Epithelial cell of proximal tubule (primary cell): ENCODE data around the gene OR2L3. TPM values are rescaled to one million over a fixed set of nuclear protein-coding genes. Genes with fewer than 3 reads are reported as not detected.
"Not testable (repeated sequence)": the region's sequence is repeated elsewhere in the genome, so short reads cannot be mapped to it uniquely, and the experiment has no call there.

ENCODE experiments used
- DNase-seq: peaks from one replicate; pipeline ENCODE4 v3.0.0-alpha.2; 2011; ENCODE audit warnings: low read depth
- H3K4me3 ChIP-seq: 2 replicates; pipeline ENCODE4 v1.5.1; 2011; ENCODE audit warnings: low read depth, mild to moderate bottlenecking, low read length
- CTCF ChIP-seq: conservative IDR thresholded peaks from 2 replicates; pipeline ENCODE4 v1.5.1; 2012; ENCODE audit warnings: low read depth, mild to moderate bottlenecking, low read length
- total RNA-seq: library from RNA; depleted of rRNA; stranded (reverse); fragments of >200 nt; gene quantifications from 2 replicates; pipeline ENCODE4 v1.2.3, GENCODE V29; 2015

The OR2L3 gene
- total RNA-seq, 1 donor from 2014 or later: not detected

GRCh38 chr1:248029770-248030169 lies 16.9 kb upstream of the OR2L3 start, which contains the start of gene OR2L2:
Gene OR2L2, plus strand, starts transcription at chr1:248030070. Its CDS starts 8,198 bp downstream, at chr1:248038268.
- DNase-seq: no peak
- H3K4me3 ChIP-seq: no peak within 1 kb of the TSS
- no peak for TF ChIP-seq CTCF

- no peak overlapping the region for H3K4me3 ChIP-seq
- TF ChIP-seq CTCF: no peak
- no peak for DNase-seq
Observed at GRCh38 chr1:248045209-248045608, 1.4 kb upstream of the OR2L3 start.

- no peak for DNase-seq
- H3K4me3 ChIP-seq: no peak overlapping the region
- TF ChIP-seq CTCF: no peak
Observed at GRCh38 chr1:248047008-248047407, 372 bp downstream of the OR2L3 start.

- no peak overlapping the region for H3K4me3 ChIP-seq
- no peak for DNase-seq
- no peak for TF ChIP-seq CTCF
Observed at GRCh38 chr1:248054671-248055070, 8.0 kb downstream of the OR2L3 start.

- TF ChIP-seq CTCF: no peak
- H3K4me3 ChIP-seq: no peak overlapping the region
- no peak for DNase-seq
Observed at GRCh38 chr1:248055261-248055660, 8.6 kb downstream of the OR2L3 start.

- DNase-seq: no peak
- H3K4me3 ChIP-seq: no peak overlapping the region
- no peak for TF ChIP-seq CTCF
Observed at GRCh38 chr1:248065071-248065470, 18.4 kb downstream of the OR2L3 start.

- no peak for TF ChIP-seq CTCF
- H3K4me3 ChIP-seq: no peak overlapping the region
- DNase-seq: no peak
Observed at GRCh38 chr1:248065604-248066003, 19.0 kb downstream of the OR2L3 start.

- not testable (repeated sequence) for H3K4me3 ChIP-seq, DNase-seq
Observed at GRCh38 chr1:248083864-248084263, 37.2 kb downstream of the OR2L3 start.
